GM19468 (cell line): ENCODE results near the gene TBX4.
"Not testable (repeated sequence)": the region's sequence is repeated elsewhere in the genome, so short reads cannot be mapped to it uniquely, and the experiment has no call there.

Source experiments
- ATAC-seq: cut with Tn5 transposase; IDR thresholded peaks from one replicate; pipeline ENCODE4 v1.9.1; 2021; ENCODE audit warnings: mild to moderate bottlenecking, moderate library complexity, moderate number of reproducible peaks; ENCODE audit not compliant: unreplicated experiment; ENCODE audit errors: extremely low read depth

TBX4 gene

GRCh38 chr17:61492759-61493526 is 40.7 kb downstream of the TBX4 start:
- no peak for ATAC-seq

- not testable (repeated sequence) for ATAC-seq
Observed at GRCh38 chr17:61493830-61494324, 41.7 kb downstream of the TBX4 start.

GRCh38 chr17:61494325-61495160 is 42.3 kb downstream of the TBX4 start:
- no peak for ATAC-seq

GRCh38 chr17:61495161-61495857 is 43.1 kb downstream of the TBX4 start:
- no peak for ATAC-seq

GRCh38 chr17:61496174-61496956 is 44.1 kb downstream of the TBX4 start:
- no peak for ATAC-seq

- ATAC-seq: no peak
Observed at GRCh38 chr17:61496957-61497653, 44.9 kb downstream of the TBX4 start.

- no peak for ATAC-seq
Observed at GRCh38 chr17:61498042-61498994, 46.1 kb downstream of the TBX4 start.

- no peak for ATAC-seq
Observed at GRCh38 chr17:61499632-61500031, 47.4 kb downstream of the TBX4 start.

GRCh38 chr17:61500287-61500686 is 48.1 kb downstream of the TBX4 start:
- ATAC-seq: no peak

GRCh38 chr17:61502292-61502691 is 50.1 kb downstream of the TBX4 start:
- no peak for ATAC-seq

- ATAC-seq: no peak
Observed at GRCh38 chr17:61503961-61504360, 51.7 kb downstream of the TBX4 start.

GRCh38 chr17:61504697-61505096 is 52.5 kb downstream of the TBX4 start:
- no peak for ATAC-seq

GRCh38 chr17:61505846-61506627 is 53.8 kb downstream of the TBX4 start:
- no peak for ATAC-seq

- ATAC-seq: no peak
Observed at GRCh38 chr17:61507383-61508066, 55.3 kb downstream of the TBX4 start.

GRCh38 chr17:61508912-61509311 is 56.7 kb downstream of the TBX4 start:
- no peak for ATAC-seq

GRCh38 chr17:61509454-61509853 is 57.2 kb downstream of the TBX4 start:
- ATAC-seq: not testable (repeated sequence)

- ATAC-seq: no peak
Observed at GRCh38 chr17:61510237-61510636, 58.0 kb downstream of the TBX4 start.
